Tibial nerve (tissue), 4 donors: ENCODE results near the gene LATS2. TPM values are rescaled to one million over a fixed set of nuclear protein-coding genes. Genes with fewer than 3 reads are reported as not detected.

ENCODE experiments used
- DNase-seq, 2 donors: peaks; one replicate each; pipeline ENCODE4 v3.0.0-alpha.2; 2019; ENCODE audit warnings: low spot score in 2 of 2
- H3K27ac ChIP-seq, 4 donors: fragments of 200-600 bp; sonication (generic) in 3 of 4; one replicate each; pipeline ENCODE4 v1.5.1; 2017 to 2019; ENCODE audit warnings: mild to moderate bottlenecking in 1 of 4
- H3K27me3 ChIP-seq, 2 donors: fragments of 200-600 bp; sonication (generic) in 1 of 2; one replicate each; pipeline versions ENCODE4 v1.5.1 to v1.6.0; 2017 to 2019
- H3K36me3 ChIP-seq, 3 donors: fragments of 200-600 bp; sonication (generic); one replicate each; pipeline ENCODE4 v1.5.1; 2018 to 2019
- H3K4me1 ChIP-seq, 4 donors: fragments of 200-600 bp; sonication (generic) in 3 of 4; one replicate each; pipeline ENCODE4 v1.5.1; 2017 to 2019
- H3K4me3 ChIP-seq, 4 donors: fragments of 200-600 bp; sonication (generic) in 3 of 4; one replicate each; pipeline ENCODE4 v1.5.1; 2017 to 2019; ENCODE audit warnings: mild to moderate bottlenecking in 1 of 4, moderate library complexity in 1 of 4
- H3K9me3 ChIP-seq, 4 donors: fragments of 200-600 bp; sonication (generic) in 3 of 4; one replicate each; pipeline ENCODE4 v1.5.1; 2017 to 2019
- CTCF ChIP-seq, 5 experiments: fragments of 200-600 bp in 3 of 5; fragments of 450-650 bp in 2 of 5; sonication (generic) in 3 of 5; IDR thresholded peaks; one replicate each; pipeline ENCODE4 v1.5.1; 2016 to 2019; ENCODE audit warnings: antibody characterized with exemption in 5 of 5, mild to moderate bottlenecking in 3 of 5, moderate library complexity in 2 of 5
- EP300 ChIP-seq, 2 donors: sonication (generic); formaldehyde crosslinking; IDR thresholded peaks; one replicate each; pipeline ENCODE4 v1.6.1; 2017; ENCODE audit warnings: antibody characterized with exemption in 2 of 2, mild to moderate bottlenecking in 1 of 2
- POLR2A ChIP-seq, 2 donors: fragments of 450-650 bp; IDR thresholded peaks; one replicate each; pipeline ENCODE4 v1.6.1; 2017; ENCODE audit warnings: antibody characterized with exemption in 2 of 2, mild to moderate bottlenecking in 2 of 2, moderate library complexity in 2 of 2
- WGBS, 2 donors: methylation state at CpG; one replicate each; pipeline ENCODE4 v1.1.5; 2018; 5-methylcytosine and 5-hydroxymethylcytosine counted together
- total RNA-seq, 4 donors: library from RNA; depleted of rRNA; stranded (reverse); fragments of >200 nt; gene quantifications; one replicate each; pipeline ENCODE4 v1.1.0, GENCODE V29; 2016

The LATS2 gene
- total RNA-seq, 4 donors from 2014 or later, result 40.2 to 49.4 (median 42.3) TPM

- H3K9me3 ChIP-seq, result no peaks in the 10 kb centered on the region
- no peak overlapping the region for H3K27ac ChIP-seq
- no peaks in the 10 kb centered on the region for H3K27me3 ChIP-seq
- peaks cover 0 to 47% (median 8%) of the 10 kb centered on the region in 4 donors for H3K4me1 ChIP-seq
- H3K36me3 ChIP-seq, result peaks cover 0 to 49% (median 5%) of the 10 kb centered on the region in 3 donors
- 87 to 89% methylated on average over 7 of the region's 7 CpGs for WGBS, 2 donors
- TF ChIP-seq POLR2A (IDR thresholded peaks at IDR 0.05), result no peak
- TF ChIP-seq EP300 (IDR thresholded peaks at IDR 0.05), result no peak
- TF ChIP-seq CTCF (IDR thresholded peaks at IDR 0.05), result no peak
- no peak overlapping the region for H3K4me3 ChIP-seq
- no peak for DNase-seq
Measured at GRCh38 chr13:20994441-20994821, 67.0 kb downstream of the LATS2 start.

- TF ChIP-seq CTCF (IDR thresholded peaks at IDR 0.05), result no peak
- TF ChIP-seq POLR2A (IDR thresholded peaks at IDR 0.05), result no peak
- TF ChIP-seq EP300 (IDR thresholded peaks at IDR 0.05), result no peak
- 75 to 80% methylated on average over 13 of the region's 13 CpGs for WGBS, 2 donors
- Histone ChIP-seq H3K36me3 (peaks cover under 1 to 49% (median 5%) of the 10 kb centered on the region in 3 donors), H3K4me1 (peaks cover 0 to 47% (median 8%) of the 10 kb centered on the region in 4 donors), H3K9me3 (no peaks in the 10 kb centered on the region), H3K4me3 (no peak overlapping the region), H3K27ac (peak overlapping the region in 1 of 4 donors; percentile 2), H3K27me3 (no peaks in the 10 kb centered on the region)
- no peak for DNase-seq
Measured at GRCh38 chr13:20993661-20994440, 67.5 kb downstream of the LATS2 start.

GRCh38 chr13:20993211-20993610, 68.2 kb downstream of the LATS2 start:
- no peaks in the 10 kb centered on the region for H3K9me3 ChIP-seq
- H3K36me3 ChIP-seq, result peaks cover 5 to 49% (median 7%) of the 10 kb centered on the region in 3 donors
- peak overlapping the region in 1 of 4 donors; percentile 2 for H3K27ac ChIP-seq
- no peak for DNase-seq
- peaks cover 0 to 42% (median 6%) of the 10 kb centered on the region in 4 donors for H3K4me1 ChIP-seq
- H3K4me3 ChIP-seq, result no peak overlapping the region
- WGBS, 2 donors, result 64 to 78% methylated on average over 4 of the region's 4 CpGs
- TF ChIP-seq CTCF (IDR thresholded peaks at IDR 0.05), result no peak
- no peak for TF ChIP-seq EP300 (IDR thresholded peaks at IDR 0.05)
- TF ChIP-seq POLR2A (IDR thresholded peaks at IDR 0.05), result no peak
- no peaks in the 10 kb centered on the region for H3K27me3 ChIP-seq

GRCh38 chr13:20991741-20992520, 69.5 kb downstream of the LATS2 start:
- Histone ChIP-seq H3K4me3 (no peak overlapping the region), H3K27ac (peak overlapping the region in 2 of 4 donors; percentile 17 to 29), H3K27me3 (no peaks in the 10 kb centered on the region), H3K9me3 (no peaks in the 10 kb centered on the region), H3K4me1 (peaks cover 0 to 29% (median 0%) of the 10 kb centered on the region in 4 donors), H3K36me3 (peaks cover 7 to 56% (median 9%) of the 10 kb centered on the region in 3 donors)
- 86 to 95% methylated on average over 15 to 16 of the region's 17 CpGs for whole genome bisulfite sequencing, 2 donors
- TF ChIP-seq CTCF (IDR thresholded peaks at IDR 0.05), result no peak
- no peak for TF ChIP-seq POLR2A (IDR thresholded peaks at IDR 0.05)
- TF ChIP-seq EP300 (IDR thresholded peaks at IDR 0.05), result no peak
- no peak for DNase-seq
